Measurements from ENCODE around the gene TMEM132A. TPM values are rescaled to one million over a fixed set of nuclear protein-coding genes. Genes with fewer than 3 reads are reported as not detected.

The TMEM132A gene
- total RNA-seq, 1 donor from 2014 or later = 34.0 TPM

DNA sequence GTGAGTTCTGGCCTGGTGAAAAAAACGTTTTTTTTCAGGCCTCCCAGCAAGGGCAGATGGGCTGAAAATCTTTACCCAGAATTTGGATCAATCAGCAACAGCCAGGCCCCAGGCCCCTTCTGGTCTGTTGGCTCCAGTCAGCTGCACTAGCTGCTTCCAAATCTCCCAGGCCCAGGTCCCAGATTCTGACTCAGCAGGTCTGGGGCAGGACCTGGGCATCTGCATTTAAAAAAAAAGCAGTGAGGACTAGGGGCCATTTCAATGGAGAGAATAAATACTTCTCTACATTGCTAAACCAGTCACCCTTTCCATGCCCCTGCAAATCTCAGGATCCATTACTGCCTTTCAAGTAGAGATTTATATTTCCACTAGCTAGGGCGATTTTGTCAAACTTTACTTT lies 23.4 kb downstream of the TMEM132A start:
- DNase-seq (ENCODE audit: low spot score) = no peak
- Histone ChIP-seq H3K36me3 (no peaks in the 10 kb centered on the region), H3K9me3 (ENCODE audit: low read depth) (no peaks in the 10 kb centered on the region), H3K9ac (no peak overlapping the region), H2AFZ (replicated peaks) (no peak overlapping the region), H3F3A (ENCODE audit: low read depth) (peaks cover 16% of the 10 kb centered on the region), H3K27me3 (peaks cover 42% of the 10 kb centered on the region), H4K20me1 (ENCODE audit: low read depth) (no peaks in the 10 kb centered on the region), H3K27ac (no peak overlapping the region), H3K79me2 (ENCODE audit: low read depth) (no peaks in the 10 kb centered on the region), H3K4me1 (peaks cover 22% of the 10 kb centered on the region), H3K4me3 (no peak overlapping the region), H3K4me2 (peak overlapping the region; percentile 22)
- peaks cover 37% of the 10 kb centered on the region for H3K4me1 Mint-ChIP-seq
- no peaks in the 10 kb centered on the region for H3K36me3 Mint-ChIP-seq
- no peak overlapping the region for H3K27ac Mint-ChIP-seq
- TF ChIP-seq, protein P1, sequence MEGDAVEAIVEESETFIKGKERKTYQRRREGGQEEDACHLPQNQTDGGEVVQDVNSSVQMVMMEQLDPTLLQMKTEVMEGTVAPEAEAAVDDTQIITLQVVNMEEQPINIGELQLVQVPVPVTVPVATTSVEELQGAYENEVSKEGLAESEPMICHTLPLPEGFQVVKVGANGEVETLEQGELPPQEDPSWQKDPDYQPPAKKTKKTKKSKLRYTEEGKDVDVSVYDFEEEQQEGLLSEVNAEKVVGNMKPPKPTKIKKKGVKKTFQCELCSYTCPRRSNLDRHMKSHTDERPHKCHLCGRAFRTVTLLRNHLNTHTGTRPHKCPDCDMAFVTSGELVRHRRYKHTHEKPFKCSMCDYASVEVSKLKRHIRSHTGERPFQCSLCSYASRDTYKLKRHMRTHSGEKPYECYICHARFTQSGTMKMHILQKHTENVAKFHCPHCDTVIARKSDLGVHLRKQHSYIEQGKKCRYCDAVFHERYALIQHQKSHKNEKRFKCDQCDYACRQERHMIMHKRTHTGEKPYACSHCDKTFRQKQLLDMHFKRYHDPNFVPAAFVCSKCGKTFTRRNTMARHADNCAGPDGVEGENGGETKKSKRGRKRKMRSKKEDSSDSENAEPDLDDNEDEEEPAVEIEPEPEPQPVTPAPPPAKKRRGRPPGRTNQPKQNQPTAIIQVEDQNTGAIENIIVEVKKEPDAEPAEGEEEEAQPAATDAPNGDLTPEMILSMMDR (IDR thresholded peaks at IDR 0.05) = no peak
- no peak for TF ChIP-seq EZH2 (IDR thresholded peaks at IDR 0.05)
- no peak for TF ChIP-seq EZH2phosphoT487 (IDR thresholded peaks at IDR 0.05)
- peaks cover 25% of the 10 kb centered on the region for H3K27me3 Mint-ChIP-seq (ENCODE audit: insufficient read depth, low read depth)
- H3K9me3 Mint-ChIP-seq = no peaks in the 10 kb centered on the region
- no peak overlapping the region for H3K4me3 Mint-ChIP-seq

DNA sequence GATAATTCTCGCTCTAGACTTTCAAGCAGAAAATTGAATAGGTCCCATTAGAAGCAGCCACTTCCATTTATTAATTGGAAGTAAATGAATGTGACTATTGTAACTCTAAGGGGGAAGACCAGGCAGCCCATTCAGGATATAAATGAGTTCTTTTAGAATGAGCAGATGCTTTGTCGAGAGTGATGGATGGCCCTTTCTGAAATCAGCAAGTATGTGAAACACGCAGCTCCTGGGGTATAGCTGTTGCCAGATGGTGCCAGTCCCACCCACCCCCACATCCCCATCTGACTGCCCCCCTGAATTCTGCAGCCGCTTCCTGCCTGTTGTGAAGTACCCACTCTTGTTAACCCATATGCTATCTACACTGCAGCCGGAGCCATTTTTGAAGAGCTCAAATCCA lies 24.0 kb downstream of the TMEM132A start:
- H3K4me3 ChIP-seq = no peak overlapping the region
- TF ChIP-seq EZH2 (IDR thresholded peaks at IDR 0.05) (no peak), EZH2phosphoT487 (IDR thresholded peaks at IDR 0.05) (no peak)
- TF ChIP-seq, protein P1 (IDR thresholded peaks at IDR 0.05) = no peak
- H3K4me1 ChIP-seq = peaks cover 22% of the 10 kb centered on the region
- peaks cover 29% of the 10 kb centered on the region for H3K27me3 Mint-ChIP-seq (ENCODE audit: insufficient read depth, low read depth)
- no peaks in the 10 kb centered on the region for H4K20me1 ChIP-seq (ENCODE audit: low read depth)
- H3K4me2 ChIP-seq = peak overlapping the region; percentile 22
- no peak overlapping the region for H2AFZ ChIP-seq (replicated peaks)
- no peak for DNase-seq (ENCODE audit: low spot score)
- no peaks in the 10 kb centered on the region for H3K9me3 ChIP-seq (ENCODE audit: low read depth)
- no peaks in the 10 kb centered on the region for H3K9me3 Mint-ChIP-seq
- H3K4me1 Mint-ChIP-seq = peaks cover 37% of the 10 kb centered on the region
- no peaks in the 10 kb centered on the region for H3K36me3 Mint-ChIP-seq
- H3K27ac Mint-ChIP-seq = no peak overlapping the region
- no peaks in the 10 kb centered on the region for H3K79me2 ChIP-seq (ENCODE audit: low read depth)
- H3K36me3 ChIP-seq = no peaks in the 10 kb centered on the region
- peaks cover 16% of the 10 kb centered on the region for H3F3A ChIP-seq (ENCODE audit: low read depth)
- H3K27me3 ChIP-seq = peaks cover 46% of the 10 kb centered on the region
- H3K4me3 Mint-ChIP-seq = no peak overlapping the region
- H3K27ac ChIP-seq = no peak overlapping the region
- no peak overlapping the region for H3K9ac ChIP-seq

DNA sequence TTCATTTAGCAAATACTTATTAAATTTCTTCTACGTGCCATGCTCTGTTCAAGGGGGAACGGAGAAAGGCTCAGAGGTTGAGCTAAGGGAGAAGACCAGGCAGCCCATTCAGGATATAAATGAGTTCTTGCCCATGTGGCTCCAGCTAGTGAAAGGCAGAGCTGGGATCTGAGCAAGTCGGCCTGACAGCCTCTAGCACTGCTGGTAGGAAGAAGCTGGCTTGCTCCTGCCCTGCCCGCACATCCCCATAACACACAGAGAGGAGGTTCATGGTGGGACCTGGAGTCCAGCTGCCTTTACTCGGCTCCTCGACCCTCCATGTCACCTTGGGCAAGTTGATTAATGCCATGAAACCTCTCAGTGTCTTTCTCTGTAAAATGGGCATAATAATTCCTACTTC lies 25.8 kb downstream of the TMEM132A start:
- H3K27ac ChIP-seq = no peak overlapping the region
- H3K4me3 Mint-ChIP-seq = peak overlapping the region; percentile 15

More for the DNA sequence above, 25.8 kb downstream of the TMEM132A start:
- H4K20me1 ChIP-seq (ENCODE audit: low read depth) = no peaks in the 10 kb centered on the region
- no peak overlapping the region for H3K4me2 ChIP-seq
- H3K79me2 ChIP-seq (ENCODE audit: low read depth) = no peaks in the 10 kb centered on the region
- peaks cover 16% of the 10 kb centered on the region for H3F3A ChIP-seq (ENCODE audit: low read depth)
- no peaks in the 10 kb centered on the region for H3K9me3 ChIP-seq (ENCODE audit: low read depth)
- no peaks in the 10 kb centered on the region for H3K36me3 ChIP-seq
- H3K4me3 ChIP-seq = no peak overlapping the region
- Mint-ChIP-seq H3K27ac (no peak overlapping the region), H3K36me3 (no peaks in the 10 kb centered on the region), H3K9me3 (no peaks in the 10 kb centered on the region), H3K4me1 (peaks cover 37% of the 10 kb centered on the region), H3K27me3 (ENCODE audit: insufficient read depth, low read depth) (peaks cover 35% of the 10 kb centered on the region)
- H2AFZ ChIP-seq (replicated peaks) = no peak overlapping the region
- DNase-seq (ENCODE audit: low spot score) = no peak
- peaks cover 22% of the 10 kb centered on the region for H3K4me1 ChIP-seq
- H3K9ac ChIP-seq = no peak overlapping the region
- H3K27me3 ChIP-seq = peaks cover 46% of the 10 kb centered on the region
- TF ChIP-seq EZH2 (IDR thresholded peaks at IDR 0.05) (no peak), EZH2phosphoT487 (IDR thresholded peaks at IDR 0.05) (no peak)
- TF ChIP-seq, protein P1 (IDR thresholded peaks at IDR 0.05) = no peak
